HUES6 (cell line): ENCODE results near the gene CTNNAL1.
"Not testable (repeated sequence)": the region's sequence is repeated elsewhere in the genome, so short reads cannot be mapped to it uniquely, and the experiment has no call there.

Experiments
- H3K27ac ChIP-seq: 2 replicates; pipeline ENCODE4 v1.7.0; 2013; ENCODE audit warnings: low read depth, mild to moderate bottlenecking, low read length, inconsistent platforms
- H3K27me3 ChIP-seq: 2 replicates; pipeline ENCODE4 v1.6.1; 2013; ENCODE audit warnings: low read length; ENCODE audit not compliant: control insufficient read depth, insufficient read depth
- H3K36me3 ChIP-seq: 2 replicates; pipeline ENCODE4 v1.6.1; 2013; ENCODE audit warnings: low read length; ENCODE audit not compliant: control insufficient read depth, insufficient read depth
- H3K4me1 ChIP-seq: 2 replicates; pipeline ENCODE4 v1.6.1; 2013; ENCODE audit warnings: low read length; ENCODE audit not compliant: control insufficient read depth, insufficient read depth
- H3K4me3 ChIP-seq: 2 replicates; pipeline ENCODE4 v1.5.1; 2013; ENCODE audit warnings: low read depth, low read length
- H3K9ac ChIP-seq: one replicate; pipeline ENCODE4 v1.6.1; 2013; ENCODE audit warnings: mild to moderate bottlenecking, low read length
- H3K9me3 ChIP-seq: 2 replicates; pipeline ENCODE4 v1.6.1; 2013; ENCODE audit warnings: low read depth, low read length; ENCODE audit not compliant: control insufficient read depth, insufficient read depth

CTNNAL1 gene, protein sequence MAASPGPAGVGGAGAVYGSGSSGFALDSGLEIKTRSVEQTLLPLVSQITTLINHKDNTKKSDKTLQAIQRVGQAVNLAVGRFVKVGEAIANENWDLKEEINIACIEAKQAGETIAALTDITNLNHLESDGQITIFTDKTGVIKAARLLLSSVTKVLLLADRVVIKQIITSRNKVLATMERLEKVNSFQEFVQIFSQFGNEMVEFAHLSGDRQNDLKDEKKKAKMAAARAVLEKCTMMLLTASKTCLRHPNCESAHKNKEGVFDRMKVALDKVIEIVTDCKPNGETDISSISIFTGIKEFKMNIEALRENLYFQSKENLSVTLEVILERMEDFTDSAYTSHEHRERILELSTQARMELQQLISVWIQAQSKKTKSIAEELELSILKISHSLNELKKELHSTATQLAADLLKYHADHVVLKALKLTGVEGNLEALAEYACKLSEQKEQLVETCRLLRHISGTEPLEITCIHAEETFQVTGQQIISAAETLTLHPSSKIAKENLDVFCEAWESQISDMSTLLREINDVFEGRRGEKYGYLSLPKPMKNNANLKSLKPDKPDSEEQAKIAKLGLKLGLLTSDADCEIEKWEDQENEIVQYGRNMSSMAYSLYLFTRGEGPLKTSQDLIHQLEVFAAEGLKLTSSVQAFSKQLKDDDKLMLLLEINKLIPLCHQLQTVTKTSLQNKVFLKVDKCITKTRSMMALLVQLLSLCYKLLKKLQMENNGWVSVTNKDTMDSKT

DNA sequence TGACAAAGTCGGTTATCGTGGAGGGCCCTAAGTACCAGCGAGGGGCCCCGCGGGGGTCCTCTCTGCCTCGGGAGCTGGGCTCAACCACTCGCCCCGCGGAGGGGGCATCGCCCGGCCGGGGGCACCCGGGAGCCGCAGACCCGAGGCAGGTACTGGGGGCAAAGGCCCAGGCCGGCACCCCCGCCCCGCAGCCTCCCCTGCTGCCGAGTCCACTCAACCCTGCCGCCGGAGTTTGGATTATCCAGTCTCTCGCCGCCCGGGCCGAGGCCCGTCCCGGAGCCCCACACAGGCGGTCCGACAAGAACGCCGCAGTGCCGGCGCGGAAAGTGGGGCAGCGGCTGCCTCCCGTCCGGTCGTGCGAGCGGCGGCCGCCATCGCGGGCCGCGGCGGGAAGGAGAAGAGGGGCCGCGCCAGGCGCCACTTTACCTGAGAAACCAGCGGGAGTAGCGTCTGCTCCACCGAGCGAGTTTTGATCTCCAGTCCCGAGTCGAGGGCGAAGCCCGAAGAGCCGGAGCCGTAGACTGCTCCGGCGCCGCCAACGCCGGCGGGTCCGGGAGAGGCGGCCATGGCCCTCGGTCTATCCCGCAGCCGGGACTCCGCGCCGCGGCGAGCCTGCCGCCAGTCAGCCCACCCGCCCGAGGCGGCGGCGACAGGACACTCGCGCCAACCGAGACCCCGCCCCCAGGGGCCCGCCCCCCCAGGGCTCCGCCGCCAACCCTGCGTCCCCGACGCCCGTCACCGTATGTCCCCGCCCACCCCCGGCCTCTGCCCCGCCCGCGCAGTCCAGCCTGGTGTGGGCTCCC lies at the start of gene CTNNAL1:
CTNNAL1 (minus strand) TSS at position 624 of the 803 bp plus-strand sequence; CDS start at position 567, 57 bp downstream.
- peak within 1 kb of the TSS; percentile 89 for H3K9ac ChIP-seq
- peak within 1 kb of the TSS; percentile 91; the same call in 1 of the 2 replicates for H3K27ac ChIP-seq
- peaks cover 7% of the 10 kb centered on the region; the same call in 1 of the 2 replicates for H3K27me3 ChIP-seq
- peaks cover 4% of the 10 kb centered on the region; the same call in 1 of the 2 replicates for H3K36me3 ChIP-seq
- no peaks in the 10 kb centered on the region for H3K9me3 ChIP-seq
- H3K4me1 ChIP-seq, result peaks cover 21% of the 10 kb centered on the region
- peak within 1 kb of the TSS; percentile 81 for H3K4me3 ChIP-seq

DNA sequence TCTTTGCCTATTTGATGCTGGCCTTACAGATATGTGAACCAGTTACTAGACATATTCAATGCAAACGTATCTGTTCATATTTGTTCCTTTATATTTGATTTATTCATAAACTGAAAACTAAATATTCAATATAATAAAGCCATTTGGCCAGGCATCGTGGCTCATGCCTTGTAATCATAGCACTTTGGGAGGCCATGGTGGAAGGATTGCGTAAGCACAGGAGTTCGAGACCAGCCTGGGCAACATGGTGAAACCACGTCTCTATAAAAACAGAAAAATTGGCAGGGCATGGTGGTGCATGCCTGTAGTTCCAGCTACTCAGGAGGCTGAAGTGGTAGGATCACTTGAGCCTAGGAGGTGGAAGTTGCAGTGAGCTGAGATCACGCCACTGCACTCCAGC lies 49.2 kb upstream of the CTNNAL1 start:
- Histone ChIP-seq H3K9me3 (no peaks in the 10 kb centered on the region), H3K27me3 (no peaks in the 10 kb centered on the region), H3K9ac (no peak overlapping the region), H3K4me3 (no peak overlapping the region), H3K27ac (no peak overlapping the region), H3K4me1 (no peaks in the 10 kb centered on the region), H3K36me3 (peaks cover 87% of the 10 kb centered on the region)

DNA sequence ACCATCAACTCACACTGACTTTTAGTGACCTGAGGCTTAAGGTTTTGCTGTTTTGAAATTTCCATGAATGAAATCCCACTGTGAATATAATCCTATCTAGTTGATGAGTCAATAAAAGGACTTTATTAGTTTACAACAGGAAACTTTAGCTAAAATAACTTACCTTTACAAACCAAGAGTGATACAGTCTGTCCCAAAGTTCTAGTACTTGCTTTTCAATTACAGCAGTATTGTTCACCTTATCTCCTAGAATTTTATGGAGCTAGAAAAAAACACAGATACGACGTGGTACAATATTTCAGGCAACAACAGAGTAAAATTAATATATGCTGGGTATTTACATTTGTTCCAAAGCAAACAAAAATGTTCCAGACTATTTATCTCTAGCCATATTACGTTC lies 46.9 kb upstream of the CTNNAL1 start:
- H3K9ac ChIP-seq, result no peak overlapping the region
- no peaks in the 10 kb centered on the region for H3K27me3 ChIP-seq
- H3K4me1 ChIP-seq, result no peaks in the 10 kb centered on the region
- H3K36me3 ChIP-seq, result peaks cover 89% of the 10 kb centered on the region
- no peak overlapping the region for H3K4me3 ChIP-seq
- no peaks in the 10 kb centered on the region for H3K9me3 ChIP-seq
- no peak overlapping the region for H3K27ac ChIP-seq

DNA sequence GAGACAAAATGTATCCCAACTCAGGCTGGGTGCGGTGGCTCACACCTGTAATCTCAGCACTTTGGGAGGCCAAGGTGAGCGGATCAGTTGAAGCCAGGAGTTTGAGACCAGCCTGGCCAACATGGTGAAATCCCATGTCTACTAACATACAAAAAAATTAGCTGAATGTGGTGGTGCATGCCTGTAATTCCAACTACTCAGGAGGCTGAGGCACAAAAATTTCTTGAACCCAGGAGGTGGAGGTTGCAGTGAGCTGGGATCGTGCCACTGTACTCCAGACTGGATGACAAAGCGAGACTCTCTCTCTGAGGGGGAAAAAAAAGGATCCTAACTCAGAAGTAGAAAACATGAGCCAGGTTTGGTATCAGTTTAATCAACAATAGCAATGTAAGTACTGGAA lies 39.8 kb upstream of the CTNNAL1 start:
- H3K27me3 ChIP-seq, H3K9me3 ChIP-seq, H3K4me1 ChIP-seq, H3K9ac ChIP-seq, H3K27ac ChIP-seq, H3K4me3 ChIP-seq: not testable (repeated sequence)
- peaks cover 92% of the 10 kb centered on the region for H3K36me3 ChIP-seq

DNA sequence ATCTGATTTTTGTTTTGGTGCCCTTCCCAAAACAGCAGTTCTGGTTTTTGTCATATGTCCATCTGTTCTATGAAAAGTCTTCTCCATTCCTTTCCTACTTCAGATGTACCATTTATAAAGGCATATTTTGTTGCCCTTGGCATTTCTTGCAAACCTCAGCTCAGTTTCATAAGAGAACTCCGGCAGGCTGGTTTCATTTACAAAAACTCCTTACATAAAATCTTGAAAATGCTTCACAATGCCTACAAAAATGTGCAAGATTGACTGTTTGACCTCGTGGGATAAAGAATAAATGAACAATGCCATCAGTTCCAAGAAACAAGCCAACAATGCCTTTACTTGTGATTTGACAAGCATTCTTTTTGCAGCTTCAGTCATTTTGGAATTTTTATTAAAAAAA lies 39.1 kb upstream of the CTNNAL1 start:
- H3K4me1 ChIP-seq, result peaks cover 7% of the 10 kb centered on the region; the same call in 1 of the 2 replicates
- H3K9ac ChIP-seq, result no peak overlapping the region
- H3K36me3 ChIP-seq, result peaks cover 95% of the 10 kb centered on the region
- no peaks in the 10 kb centered on the region for H3K9me3 ChIP-seq
- no peak overlapping the region for H3K27ac ChIP-seq
- no peaks in the 10 kb centered on the region for H3K27me3 ChIP-seq
- H3K4me3 ChIP-seq, result no peak overlapping the region

DNA sequence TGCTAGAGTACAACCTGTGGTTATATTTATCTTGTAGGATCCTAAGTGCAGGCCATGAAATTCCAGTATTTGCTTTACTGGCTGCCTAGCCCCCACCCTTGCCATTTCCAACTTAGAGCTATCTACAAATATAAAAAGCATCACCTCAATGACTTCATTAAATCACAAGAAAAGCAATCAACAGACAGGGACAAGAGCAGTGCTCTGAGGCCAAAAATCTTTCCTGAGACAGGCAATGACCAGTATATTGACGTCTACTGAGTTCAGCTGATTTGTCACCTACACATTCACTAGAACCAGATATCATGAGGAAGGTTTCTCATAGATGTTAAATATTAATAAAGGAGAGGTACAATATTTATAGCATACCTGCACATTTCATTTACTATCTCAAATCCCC lies 38.4 kb upstream of the CTNNAL1 start:
- Histone ChIP-seq H3K27ac (no peak overlapping the region), H3K4me3 (no peak overlapping the region), H3K36me3 (peaks cover 95% of the 10 kb centered on the region), H3K9me3 (no peaks in the 10 kb centered on the region), H3K4me1 (peaks cover 7% of the 10 kb centered on the region; the same call in 1 of the 2 replicates), H3K9ac (no peak overlapping the region), H3K27me3 (no peaks in the 10 kb centered on the region)

DNA sequence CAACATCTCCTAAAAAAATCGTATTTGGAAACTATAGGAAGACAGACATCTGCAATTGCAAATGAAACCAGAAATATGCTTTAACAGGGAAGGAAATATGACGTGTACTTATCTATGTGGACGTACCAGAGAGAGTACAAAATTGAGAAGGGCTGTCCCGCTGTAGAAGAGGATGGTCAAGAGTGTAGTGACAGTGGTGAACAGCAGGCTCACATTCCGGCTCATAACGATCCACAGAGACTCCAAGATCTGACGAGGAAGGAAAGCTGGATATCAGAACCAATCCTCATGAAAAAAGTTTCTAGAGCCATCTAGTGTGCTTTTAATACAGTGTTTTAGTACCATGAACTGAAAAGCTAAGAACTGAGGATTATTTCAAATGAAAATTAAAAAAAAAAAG lies 37.1 kb upstream of the CTNNAL1 start:
- no peaks in the 10 kb centered on the region for H3K9me3 ChIP-seq

DNA sequence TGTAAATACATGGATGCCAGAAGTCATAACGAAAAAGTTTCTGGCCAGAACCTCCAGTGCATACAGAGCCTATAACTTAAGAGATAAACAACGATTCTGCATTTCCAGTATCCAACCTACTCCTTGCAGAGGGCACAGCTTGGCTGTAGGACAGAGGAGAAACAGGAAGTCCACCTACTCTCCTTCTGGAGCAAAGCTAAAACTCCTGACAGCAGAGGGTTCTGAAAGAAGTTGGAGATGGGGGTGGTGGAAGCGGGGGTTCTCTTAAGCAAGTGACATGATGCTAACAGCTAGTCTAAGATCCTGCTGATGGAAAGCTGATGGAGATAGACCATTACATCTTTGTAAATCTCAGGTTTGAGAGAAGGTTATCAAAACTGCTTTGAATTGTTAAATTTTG lies 35.5 kb upstream of the CTNNAL1 start:
- Histone ChIP-seq H3K27ac (no peak overlapping the region), H3K36me3 (peaks cover 96% of the 10 kb centered on the region), H3K4me1 (peaks cover 3% of the 10 kb centered on the region; the same call in 1 of the 2 replicates), H3K9me3 (no peaks in the 10 kb centered on the region), H3K27me3 (no peaks in the 10 kb centered on the region), H3K9ac (no peak overlapping the region), H3K4me3 (no peak overlapping the region)

More for the DNA sequence above, 37.1 kb upstream of the CTNNAL1 start:
- Histone ChIP-seq H3K9ac (no peak overlapping the region), H3K36me3 (peaks cover 95% of the 10 kb centered on the region), H3K4me3 (no peak overlapping the region), H3K4me1 (peaks cover 7% of the 10 kb centered on the region; the same call in 1 of the 2 replicates), H3K27ac (no peak overlapping the region), H3K27me3 (no peaks in the 10 kb centered on the region)

DNA sequence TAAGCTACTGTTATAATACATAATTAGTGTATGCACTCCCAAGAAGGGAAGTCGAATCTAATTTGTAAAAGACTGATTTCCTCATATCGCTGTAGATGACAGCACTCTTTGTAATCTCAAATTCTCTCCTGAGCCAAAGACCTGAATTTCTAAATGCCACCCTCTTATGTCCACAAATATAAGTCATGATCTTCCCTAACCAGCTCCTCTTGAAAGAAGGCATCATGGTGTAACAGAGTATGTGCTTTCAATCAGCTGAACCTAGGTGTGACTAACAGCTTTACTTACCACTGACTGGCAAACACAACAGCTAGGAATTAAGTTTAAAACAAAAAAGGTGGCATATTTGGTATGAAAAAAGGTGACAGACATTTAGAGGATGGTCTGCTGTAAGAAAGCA lies 34.0 kb upstream of the CTNNAL1 start:
- Histone ChIP-seq H3K36me3 (peaks cover 93% of the 10 kb centered on the region), H3K9ac (no peak overlapping the region), H3K4me1 (no peaks in the 10 kb centered on the region), H3K27me3 (no peaks in the 10 kb centered on the region), H3K27ac (no peak overlapping the region), H3K9me3 (0 out of 2 replicates have a peak, but pooled peaks cover 2% of the 10 kb centered on the region), H3K4me3 (no peak overlapping the region)

DNA sequence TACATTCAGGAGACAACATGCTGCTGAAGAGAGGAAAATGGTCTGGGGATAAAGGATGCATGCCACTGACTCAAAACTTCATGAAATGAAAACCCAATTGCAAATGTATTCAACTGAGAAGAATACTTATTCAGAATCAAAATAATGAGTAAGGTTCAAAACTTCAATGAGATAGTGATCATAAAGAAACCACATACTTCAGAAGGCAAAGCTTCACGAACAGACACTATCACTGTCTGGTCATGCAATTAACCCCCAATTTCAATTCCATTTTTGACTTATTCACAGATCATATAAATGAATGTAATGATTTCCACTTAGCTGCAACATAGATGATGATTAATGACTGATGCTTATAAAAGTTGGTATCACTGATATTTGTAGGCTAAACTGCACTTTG lies 33.0 kb upstream of the CTNNAL1 start:
- H3K9ac ChIP-seq, result no peak overlapping the region
- no peaks in the 10 kb centered on the region for H3K27me3 ChIP-seq
- H3K4me3 ChIP-seq, result no peak overlapping the region
- H3K36me3 ChIP-seq, result peaks cover 88% of the 10 kb centered on the region
- no peak overlapping the region for H3K27ac ChIP-seq
- H3K9me3 ChIP-seq, result 0 out of 2 replicates have a peak, but pooled peaks cover 2% of the 10 kb centered on the region
- H3K4me1 ChIP-seq, result no peaks in the 10 kb centered on the region
